Activated T-helper 9 cell treated with anti-CD3 and anti-CD28 coated beads, Interleukin-2, amount 50 U/mL, for 16 hours (primary cell): ENCODE data around the gene NRXN3.

Experiments used
- DNase-seq: peaks from one replicate; pipeline ENCODE4 v3.0.0-alpha.2; 2020; ENCODE audit warnings: low read depth

The NRXN3 gene

DNA sequence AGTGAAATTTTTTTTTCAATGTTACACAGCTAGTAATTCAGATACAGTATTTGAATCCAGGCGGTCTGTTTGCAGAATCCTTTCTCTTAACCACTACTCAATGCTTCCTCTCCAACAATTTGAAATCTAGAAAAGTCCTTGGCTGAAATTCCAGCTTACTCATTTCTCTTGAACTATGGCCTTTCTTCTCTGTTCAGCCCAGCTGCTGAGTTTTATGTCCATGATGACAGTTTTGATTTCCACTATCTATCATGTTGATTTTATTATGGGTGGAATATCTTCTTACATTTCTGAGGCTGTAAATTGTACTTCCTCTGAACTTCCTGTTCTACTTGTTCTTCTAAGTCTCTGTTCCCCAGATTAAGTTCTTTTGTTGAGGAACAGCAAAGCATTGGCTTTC is 1725.8 kb downstream of the NRXN3 start:
- DNase-seq, result no peak

DNA sequence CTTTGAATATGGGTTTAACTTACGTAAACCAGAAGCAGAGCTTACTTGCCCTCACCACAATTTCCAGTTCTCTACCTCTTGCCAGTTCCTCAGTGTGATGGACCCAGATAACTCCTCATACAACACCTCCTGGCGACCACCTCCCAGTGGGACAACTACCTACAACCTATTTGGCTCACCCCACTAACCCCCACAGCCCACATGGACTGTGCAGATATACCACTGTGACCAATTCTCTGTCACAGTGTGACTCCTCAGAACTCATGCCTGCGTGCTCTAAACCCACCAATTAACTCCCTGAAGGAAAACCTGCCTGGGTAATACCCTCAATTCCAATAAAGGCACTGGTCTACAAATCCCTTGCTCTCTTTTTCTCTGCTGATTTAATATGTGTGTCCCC is 1729.4 kb downstream of the NRXN3 start:
- DNase-seq, result no peak

DNA sequence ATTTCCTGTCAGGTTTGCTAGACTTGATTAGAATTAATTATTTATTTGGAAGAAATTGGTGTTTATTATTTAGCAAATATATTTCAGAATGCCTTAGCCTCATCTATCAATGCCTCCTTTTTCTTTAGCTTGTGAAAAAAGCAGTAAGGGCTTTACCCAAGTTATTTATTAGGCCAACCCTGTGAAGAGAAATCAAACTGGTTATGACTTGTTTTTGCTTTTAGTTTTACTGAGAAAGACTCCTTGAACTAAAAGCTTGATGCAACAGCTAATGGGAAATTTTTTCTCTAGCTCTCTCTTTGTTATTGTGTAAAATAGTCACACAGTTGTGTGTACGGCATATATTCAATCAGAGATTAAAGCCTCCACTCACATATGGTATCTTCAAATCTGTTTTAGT is 1734.3 kb downstream of the NRXN3 start:
- no peak for DNase-seq

DNA sequence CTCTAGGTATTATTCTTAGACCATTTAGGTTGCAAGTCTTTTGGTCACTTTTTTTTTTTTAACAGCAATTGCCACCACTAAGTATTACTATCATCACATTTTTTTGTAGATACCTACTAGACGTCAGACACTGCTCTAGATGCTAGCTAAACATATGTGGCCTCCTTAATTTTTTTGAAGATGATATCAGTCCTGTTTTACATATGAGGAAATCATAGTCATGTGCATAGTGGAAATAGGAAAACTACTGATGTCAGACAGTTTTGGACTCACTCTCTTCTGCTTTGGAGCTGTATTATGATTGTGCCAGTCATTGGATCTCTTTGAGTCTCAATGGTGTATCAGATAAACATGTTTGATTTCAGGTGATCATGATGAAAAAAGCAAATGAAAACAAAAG is 1736.8 kb downstream of the NRXN3 start:
- no peak for DNase-seq

DNA sequence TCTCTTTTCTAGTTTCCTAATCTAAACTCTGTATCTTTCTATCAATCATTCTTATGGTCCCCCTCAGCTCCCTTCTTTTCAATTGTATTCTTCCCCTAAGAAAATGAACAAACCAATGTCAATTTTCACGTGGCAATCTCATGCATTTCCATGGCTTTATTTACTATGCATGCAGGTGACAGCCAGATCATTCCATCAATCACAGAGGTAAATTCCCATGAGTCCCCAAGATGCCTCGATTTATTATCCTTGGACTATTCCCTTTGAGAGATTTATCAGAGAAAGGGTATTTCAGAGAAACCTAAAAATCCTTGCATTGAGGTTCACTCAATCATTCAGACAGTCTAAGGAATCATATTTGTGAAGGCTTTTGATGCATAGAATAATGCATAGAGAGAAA is 1739.9 kb downstream of the NRXN3 start:
- DNase-seq, result no peak

DNA sequence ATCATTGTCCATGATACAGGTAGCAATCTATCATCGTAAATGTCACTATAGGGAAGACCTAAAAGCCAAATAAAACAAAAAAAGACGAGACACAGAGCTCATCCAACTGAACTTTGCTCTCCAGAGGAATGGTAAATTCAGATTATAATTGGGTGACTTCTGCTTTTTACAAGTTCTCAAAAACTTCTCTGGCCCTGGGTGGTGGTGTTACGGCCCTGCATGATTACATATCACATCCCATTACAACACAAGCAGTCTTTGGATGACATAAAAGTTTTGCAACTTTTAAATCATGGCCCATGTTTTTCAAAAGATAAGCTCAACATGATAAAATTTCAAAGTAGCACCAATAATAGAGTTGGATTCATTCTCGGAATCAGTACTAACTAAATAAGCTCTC is 1741.6 kb downstream of the NRXN3 start:
- DNase-seq, result no peak

DNA sequence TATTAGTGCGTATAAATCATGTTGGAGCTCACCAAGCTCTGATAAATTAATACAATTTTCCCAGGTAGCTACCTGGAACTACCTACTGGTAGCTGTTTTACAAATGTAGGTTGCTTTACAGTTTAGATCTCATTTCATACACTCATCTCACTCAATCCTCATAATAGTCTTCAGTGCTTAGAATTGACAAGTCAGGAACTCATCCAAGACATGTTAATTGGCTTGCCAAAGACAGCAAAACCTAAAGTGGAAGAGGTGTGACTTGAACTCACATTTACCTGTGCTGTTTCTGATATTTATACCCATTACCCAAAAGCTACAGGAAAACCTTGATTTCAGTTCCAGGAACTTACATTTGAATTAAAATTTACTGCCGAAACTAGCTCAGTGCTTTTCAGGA is 1744.4 kb downstream of the NRXN3 start:
- no peak for DNase-seq

DNA sequence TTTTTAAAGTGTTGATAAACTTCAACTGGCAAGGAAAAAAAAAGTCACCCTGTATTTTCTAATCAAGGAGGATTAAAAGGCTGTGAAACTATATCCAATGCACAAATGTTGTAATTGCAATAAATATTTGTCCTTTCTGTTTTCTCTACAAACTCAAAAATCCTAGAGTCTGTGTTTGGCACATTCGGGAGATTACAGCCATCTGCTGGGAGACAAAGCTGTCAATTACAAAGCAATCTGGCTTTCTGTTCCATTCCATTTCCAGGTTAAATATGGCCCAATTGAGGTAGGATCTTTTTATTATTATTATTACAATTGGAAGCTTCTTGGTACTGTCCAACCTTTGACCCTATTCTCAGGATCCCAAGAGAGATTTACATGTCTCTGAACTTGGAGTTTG is 1745.2 kb downstream of the NRXN3 start:
- no peak for DNase-seq

DNA sequence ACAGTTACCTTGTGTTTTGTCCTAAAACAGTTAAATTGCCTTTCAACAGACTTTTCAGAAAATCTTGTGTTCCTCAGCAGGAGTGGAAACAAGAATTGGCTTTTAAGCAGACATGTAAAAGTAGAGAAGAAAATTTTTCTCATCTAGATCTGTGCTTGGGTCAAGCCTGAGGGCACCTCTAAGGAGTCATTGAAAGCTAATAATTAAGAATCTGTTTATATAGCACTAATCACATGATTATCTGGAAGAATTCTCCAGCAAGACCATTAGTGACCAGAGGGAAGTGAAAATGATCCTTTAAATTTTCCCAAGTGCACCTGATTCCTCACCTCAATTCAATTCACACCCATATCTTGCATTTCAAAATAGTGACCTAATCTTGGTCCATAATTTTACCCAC is 1746.1 kb downstream of the NRXN3 start:
- no peak for DNase-seq

DNA sequence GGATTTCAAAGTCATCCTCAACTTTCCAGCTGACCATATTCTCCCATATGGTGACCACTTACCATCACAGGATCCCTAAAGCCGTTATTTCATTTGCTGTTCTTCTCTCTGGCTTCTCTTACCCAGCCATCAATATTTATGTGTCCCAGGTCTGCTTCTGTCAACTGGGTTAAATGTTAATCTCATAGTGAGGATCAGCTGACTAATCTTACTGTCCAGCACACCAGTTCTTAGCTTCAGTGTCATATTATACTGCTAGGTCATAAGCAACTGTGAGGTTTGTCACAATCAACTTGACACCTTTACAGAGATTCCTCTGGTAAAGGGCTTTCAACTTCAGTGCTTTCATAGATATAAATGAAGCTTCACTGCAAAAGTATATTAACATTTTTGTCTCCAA is 1746.7 kb downstream of the NRXN3 start:
- DNase-seq, result no peak
